Hematopoietic multipotent progenitor cell treated with erythropoietin and hydrocortisone succinate and interleukin-3 and kit ligand, for 8 days (in vitro differentiated cells): Measurements from ENCODE around the gene SLCO2A1.

Experiments used
- DNase-seq: peaks from one replicate; pipeline ENCODE4 v3.0.0-alpha.2; 2015

SLCO2A1 gene

DNA sequence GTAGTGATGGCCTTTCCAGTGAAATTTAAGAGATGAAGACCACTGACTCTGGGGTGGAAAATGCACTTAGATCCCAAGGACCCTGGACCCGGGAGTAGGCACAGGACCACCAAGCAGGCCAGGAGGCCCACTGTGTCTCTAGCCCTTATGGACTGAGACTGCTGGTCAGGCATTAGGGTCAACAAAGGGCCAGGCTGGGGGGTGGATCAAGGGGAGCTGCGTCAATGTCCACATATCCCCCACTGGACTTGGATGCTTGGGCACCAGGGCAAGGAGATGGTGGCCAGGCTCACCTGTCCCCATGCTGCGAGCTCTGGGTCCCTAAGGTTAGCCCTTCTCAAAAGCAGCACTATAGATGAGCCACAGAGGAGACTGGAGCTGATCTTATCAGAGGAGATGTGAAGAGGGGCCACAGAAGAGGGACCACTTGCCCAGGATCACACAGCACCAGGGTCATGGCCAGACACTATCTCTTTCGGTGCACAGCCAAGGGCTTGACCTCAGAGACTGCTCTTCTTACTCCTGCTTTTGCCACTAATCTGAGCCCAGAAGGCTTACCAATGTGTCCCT, 148.8 kb downstream of the SLCO2A1 start:
- no peak for DNase-seq

GRCh38 chr3:133880287-133880686, 149.4 kb downstream of the SLCO2A1 start:
- DNase-seq, result no peak

DNA sequence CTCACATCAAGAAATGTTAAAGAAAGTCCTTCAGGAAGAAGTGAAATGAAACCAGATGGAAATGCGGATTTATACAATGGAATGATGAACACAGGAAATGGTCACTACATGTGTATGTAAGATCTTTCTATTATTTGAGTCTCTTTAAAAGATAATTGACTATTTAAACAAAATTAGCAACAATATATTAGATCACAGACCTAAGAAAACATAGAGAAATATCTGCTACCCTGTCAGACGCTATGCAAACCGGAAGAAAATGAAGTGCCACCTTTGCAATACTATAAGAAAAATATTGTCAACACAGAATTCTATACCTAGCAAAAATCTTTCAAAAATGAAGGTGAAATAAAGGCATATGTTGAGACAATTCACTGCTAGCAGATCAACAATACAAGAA, 151.2 kb downstream of the SLCO2A1 start:
- DNase-seq, result no peak
